Measurements from ENCODE around the gene PARVA.

PARVA gene

DNA sequence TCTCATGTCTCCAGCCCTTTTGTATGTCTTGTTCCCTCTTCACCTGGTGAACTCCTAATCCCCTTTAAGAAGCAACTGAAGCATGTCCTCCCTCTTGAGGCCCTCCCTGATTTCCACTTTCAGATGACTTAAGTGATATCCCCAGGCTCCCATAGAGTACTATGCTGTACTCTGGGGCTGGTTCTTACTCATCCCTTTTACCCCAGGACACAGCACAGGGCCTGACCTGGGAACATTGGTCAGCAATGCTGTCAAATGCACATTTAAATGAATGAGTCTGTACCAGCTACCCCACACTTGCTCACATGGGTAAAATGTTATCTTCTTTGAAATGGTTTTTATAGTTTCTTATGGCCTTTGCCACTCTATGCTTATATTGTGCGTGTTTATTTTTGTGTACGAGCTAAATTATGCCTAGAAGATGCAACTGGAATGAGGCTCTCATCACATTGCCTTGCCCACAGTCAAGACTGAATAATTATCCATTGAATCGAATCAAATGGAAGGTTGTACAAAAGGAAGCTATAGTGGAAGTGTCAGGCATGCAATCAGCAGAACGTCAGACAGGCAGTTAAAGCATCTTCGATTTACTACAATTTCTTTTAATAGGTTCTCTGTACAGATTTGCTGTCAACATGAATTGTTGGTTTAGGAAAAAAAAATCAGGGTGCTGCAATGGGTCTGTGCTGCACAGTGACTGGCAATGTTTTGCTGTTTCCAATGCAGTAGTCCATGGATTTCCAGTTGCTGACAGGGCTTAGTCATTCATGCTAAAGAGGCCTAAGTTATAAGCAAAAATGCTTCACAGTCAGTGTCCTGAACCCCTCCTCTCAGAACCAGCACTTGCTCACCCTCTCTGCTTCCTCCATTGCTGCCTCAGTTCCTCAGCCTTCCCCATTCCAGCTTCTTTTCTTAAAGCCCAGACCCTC lies 79.5 kb downstream of the PARVA start:
- DNase-seq (ENCODE audit: low read depth): peak; percentile 77

DNA sequence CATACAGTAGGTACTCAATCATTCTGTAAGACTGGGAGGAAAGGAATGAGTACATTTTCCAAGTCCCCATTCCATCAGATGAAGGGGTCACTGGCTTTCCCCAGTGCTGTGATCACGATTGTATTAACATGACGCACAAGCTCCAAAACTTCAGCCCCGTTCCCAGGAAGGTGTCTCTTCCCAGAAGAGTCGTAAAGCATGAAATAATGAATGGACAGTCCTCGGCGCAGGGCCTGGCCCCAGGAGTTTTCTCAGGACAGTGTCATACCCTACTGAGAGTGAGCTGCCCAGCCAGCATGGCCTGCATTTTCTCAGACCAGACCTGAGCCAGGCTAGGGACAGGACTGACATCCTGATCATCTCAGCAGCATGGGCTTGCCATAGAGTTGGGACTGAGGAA lies 80.7 kb downstream of the PARVA start:
- TF ChIP-seq, protein P1, sequence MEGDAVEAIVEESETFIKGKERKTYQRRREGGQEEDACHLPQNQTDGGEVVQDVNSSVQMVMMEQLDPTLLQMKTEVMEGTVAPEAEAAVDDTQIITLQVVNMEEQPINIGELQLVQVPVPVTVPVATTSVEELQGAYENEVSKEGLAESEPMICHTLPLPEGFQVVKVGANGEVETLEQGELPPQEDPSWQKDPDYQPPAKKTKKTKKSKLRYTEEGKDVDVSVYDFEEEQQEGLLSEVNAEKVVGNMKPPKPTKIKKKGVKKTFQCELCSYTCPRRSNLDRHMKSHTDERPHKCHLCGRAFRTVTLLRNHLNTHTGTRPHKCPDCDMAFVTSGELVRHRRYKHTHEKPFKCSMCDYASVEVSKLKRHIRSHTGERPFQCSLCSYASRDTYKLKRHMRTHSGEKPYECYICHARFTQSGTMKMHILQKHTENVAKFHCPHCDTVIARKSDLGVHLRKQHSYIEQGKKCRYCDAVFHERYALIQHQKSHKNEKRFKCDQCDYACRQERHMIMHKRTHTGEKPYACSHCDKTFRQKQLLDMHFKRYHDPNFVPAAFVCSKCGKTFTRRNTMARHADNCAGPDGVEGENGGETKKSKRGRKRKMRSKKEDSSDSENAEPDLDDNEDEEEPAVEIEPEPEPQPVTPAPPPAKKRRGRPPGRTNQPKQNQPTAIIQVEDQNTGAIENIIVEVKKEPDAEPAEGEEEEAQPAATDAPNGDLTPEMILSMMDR (conservative IDR thresholded peaks at IDR 0.05; ENCODE audit: low read depth, low read length): no peak
- DNase-seq (ENCODE audit: low read depth): no peak
- H3K4me3 ChIP-seq (ENCODE audit: low read depth, low read length): no peak overlapping the region

More for the DNA sequence above, 79.5 kb downstream of the PARVA start:
- TF ChIP-seq, protein P1 (conservative IDR thresholded peaks at IDR 0.05; ENCODE audit: low read depth, low read length): no peak
- H3K4me3 ChIP-seq (ENCODE audit: low read depth, low read length): no peak overlapping the region

DNA sequence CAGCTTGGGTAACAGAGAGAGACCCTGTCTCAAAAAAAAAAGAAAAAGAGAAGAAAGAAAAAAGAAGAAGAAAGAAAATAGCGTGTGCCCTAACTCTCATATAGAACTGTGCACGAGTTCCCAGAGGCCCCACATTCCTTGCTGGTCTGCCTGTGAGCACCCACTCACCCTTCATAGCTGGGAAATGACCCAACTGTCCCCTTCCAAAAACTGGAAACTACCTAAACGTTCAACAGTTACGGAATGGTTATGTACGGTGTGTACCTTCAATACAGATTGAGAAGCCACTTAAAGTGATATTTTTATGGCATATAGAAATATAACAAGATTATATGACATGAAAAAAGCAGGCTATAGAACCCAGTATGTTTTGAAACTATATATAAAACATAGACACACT lies 82.0 kb downstream of the PARVA start:
- DNase-seq (ENCODE audit: low read depth): no peak
- TF ChIP-seq, protein P1 (conservative IDR thresholded peaks at IDR 0.05; ENCODE audit: low read depth, low read length): no peak
- no peak overlapping the region for H3K4me3 ChIP-seq (ENCODE audit: low read depth, low read length)

DNA sequence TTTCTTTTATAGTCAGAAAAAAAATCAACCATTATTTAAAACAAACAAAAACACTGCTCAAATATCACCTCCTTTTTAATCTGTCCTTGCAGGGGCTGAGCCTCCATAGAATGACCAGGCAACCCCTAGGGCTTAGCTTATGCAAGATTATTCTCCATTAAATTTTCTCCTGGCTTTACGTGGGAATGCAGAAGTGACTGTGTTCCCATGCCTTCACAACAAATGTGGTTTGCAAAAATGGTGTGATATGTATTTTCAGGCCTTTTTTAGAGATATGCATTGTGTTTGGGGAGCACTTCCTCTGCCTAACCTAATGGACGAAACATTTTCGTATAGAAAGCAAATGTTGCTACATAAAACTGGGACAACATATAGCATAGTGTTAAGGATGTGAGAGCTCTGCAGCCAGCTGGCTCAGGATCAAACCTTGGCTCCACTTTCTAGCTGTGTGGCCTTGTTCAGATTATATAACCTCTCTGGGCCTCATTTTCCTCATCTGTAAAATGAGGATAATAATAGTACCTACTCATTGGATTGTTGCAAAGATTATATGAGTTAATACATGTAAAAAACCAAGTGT lies 82.6 kb downstream of the PARVA start:
- DNase-seq (ENCODE audit: low read depth): peak; percentile 43
- H3K4me3 ChIP-seq (ENCODE audit: low read depth, low read length): no peak overlapping the region
- TF ChIP-seq, protein P1 (conservative IDR thresholded peaks at IDR 0.05; ENCODE audit: low read depth, low read length): no peak

DNA sequence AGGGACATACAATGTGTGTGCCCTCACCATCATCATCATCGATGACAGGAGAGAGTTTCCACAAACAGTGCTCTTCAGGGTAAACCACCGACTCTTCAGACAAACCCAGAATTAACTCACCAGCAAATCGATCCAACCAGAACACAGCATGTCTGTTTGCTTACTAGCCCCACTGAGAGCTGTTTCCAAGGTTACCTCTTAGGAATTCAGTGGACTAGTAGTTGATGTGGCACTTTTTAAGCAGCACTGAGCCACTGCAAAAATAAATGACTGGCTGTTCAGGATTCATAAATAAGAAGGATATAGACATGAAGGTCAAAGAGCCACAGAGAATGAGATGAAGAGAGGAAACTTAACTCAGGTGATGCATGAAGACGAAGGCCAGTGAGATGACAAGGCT lies 83.1 kb downstream of the PARVA start:
- TF ChIP-seq, protein P1 (conservative IDR thresholded peaks at IDR 0.05; ENCODE audit: low read depth, low read length): no peak
- no peak overlapping the region for H3K4me3 ChIP-seq (ENCODE audit: low read depth, low read length)
- peak; percentile 66 for DNase-seq (ENCODE audit: low read depth)

DNA sequence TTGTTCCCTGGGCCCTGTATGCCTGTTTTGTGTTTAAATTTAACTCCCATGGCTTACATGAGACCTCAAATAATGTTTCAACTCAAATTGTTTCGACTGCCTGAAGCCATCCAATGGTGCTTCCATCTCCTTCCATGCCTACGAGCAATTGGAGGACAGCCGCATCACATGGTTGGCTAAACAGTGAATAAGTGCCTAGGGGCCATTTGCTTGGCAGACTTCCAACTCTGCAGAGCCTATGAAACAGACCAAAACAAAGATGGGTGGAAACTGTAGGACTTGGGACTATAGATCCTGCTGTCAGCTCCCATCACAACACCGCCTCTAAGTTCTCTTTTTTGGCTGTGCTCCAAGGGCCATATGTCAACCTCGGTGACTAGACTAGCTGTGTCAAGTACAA lies 84.1 kb downstream of the PARVA start:
- H3K4me3 ChIP-seq (ENCODE audit: low read depth, low read length): no peak overlapping the region
- TF ChIP-seq, protein P1 (conservative IDR thresholded peaks at IDR 0.05; ENCODE audit: low read depth, low read length): no peak
- no peak for DNase-seq (ENCODE audit: low read depth)
